GM21786 (cell line): ENCODE measurements around the gene PLCE1.

ENCODE experiments used
- ATAC-seq: cut with Tn5 transposase; IDR thresholded peaks from one replicate; pipeline ENCODE4 v1.9.1; 2021; ENCODE audit not compliant: unreplicated experiment

The PLCE1 gene

DNA sequence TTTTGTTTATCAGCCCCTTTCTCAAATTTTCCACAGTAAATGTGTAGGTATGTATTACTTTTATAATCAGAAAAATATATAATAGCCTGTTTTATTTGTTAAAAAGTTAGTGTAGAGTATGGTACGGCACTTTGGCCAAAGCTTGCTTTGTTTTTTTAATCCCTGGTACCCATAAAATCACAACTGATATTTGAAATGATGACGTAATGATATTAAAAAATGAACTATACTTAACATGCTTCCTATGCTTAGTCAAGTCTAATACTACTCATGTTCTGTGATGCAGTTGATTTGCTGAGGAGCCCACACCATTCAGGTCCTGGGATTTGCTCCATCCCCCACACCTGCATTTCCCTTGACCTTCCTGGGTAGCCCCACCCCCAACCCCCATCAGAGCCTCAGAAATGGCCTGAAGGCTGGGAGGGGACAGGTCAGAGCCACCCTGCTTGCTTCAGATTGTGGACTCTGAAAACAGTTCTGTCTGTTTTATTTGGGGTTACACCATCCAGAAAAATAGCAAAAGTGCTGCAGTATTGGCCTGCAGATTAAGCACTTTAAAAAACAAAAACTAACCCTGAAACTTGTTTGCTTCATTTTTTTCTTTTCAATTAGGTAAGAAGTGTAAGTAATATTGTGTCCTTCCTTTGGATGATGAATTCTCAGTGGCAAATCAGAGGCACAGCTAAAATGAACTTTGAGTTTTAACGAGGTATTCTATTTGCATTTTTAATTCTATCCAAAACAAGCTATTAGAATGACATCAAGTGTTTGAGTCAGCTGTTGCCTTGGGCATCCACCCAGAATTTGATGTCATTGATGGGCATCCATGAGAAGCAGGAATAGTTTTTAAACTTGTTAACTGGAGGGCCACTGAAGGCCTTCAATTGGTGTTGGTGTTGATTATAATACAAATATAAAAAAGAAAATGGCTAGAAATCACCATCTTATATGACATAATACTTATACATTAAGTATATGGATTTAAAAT is 23.3 kb downstream of the PLCE1 start:
- no peak for ATAC-seq

DNA sequence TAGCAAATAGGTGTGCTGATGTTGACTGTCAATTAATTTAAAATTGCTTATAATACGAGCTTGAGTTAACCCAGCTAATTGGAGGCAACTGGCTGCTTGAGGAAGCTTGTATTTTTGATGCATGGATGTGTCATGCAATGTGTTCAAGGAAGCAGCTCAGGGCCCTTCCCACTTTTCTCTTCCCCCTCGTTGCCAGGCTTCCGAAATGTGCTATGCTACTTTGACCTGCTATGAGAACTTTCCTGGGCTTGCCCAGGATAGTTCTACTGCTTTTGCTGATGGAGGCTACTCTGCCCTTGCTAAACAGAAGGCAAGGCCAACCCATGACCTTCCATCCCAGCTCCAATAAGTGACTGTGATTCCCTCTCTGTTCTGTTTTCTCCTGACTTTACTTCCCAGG is 24.4 kb downstream of the PLCE1 start:
- no peak for ATAC-seq

DNA sequence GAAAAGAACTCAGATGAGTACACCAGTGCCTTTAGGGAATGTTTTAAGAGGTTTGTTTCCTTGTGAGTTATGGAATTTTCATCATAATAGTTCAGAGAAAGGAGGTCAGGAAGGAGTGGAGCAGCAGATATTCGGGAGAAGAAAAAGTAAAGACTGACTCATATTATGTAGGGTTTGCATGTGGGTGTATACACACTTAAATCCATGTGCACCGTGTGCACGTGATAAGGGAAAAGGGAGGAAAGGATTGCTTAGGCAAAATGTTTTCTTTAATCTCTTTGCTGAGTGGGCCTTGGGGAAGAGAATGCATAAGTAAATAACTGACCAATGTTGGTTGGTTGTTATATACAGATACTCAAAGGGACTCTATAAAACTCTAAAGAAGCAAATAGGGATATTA is 30.2 kb downstream of the PLCE1 start:
- ATAC-seq = no peak

DNA sequence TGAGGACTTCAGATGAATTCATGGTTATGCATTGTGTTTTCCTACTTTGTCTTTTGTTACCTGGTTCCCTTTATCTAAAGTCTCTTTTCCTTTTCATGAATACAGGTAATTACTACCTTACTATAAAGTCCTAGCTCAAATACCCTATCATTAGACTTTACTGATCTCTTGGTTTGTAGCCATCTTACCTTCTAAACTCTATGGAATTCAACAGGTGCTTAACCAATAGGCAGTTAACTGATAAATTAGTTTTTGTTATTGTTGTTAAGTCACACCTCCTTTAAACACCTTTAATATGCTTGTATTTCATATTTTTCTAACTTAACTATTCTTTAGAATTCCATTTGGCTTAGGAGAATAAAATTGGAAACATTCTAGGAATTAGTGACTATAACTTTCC is 30.7 kb downstream of the PLCE1 start:
- no peak for ATAC-seq

DNA sequence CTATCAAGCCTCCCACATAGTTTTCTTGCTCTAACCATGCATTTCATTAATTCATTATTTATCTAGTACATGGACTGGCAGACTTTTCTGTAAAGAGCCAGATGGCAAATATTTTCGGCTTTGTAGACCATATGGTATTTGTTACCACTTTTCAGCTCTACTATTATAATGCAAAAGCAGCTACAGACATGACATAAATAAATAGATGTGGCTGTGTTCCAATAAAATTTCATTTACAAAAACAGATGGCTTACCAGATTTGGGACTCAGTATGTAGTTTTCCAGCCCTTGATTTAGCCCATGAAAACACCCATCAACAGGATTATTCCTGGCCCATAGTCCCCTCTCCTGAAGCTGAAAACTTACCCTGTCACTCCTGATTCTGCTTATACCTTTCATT is 32.1 kb downstream of the PLCE1 start:
- ATAC-seq = no peak

DNA sequence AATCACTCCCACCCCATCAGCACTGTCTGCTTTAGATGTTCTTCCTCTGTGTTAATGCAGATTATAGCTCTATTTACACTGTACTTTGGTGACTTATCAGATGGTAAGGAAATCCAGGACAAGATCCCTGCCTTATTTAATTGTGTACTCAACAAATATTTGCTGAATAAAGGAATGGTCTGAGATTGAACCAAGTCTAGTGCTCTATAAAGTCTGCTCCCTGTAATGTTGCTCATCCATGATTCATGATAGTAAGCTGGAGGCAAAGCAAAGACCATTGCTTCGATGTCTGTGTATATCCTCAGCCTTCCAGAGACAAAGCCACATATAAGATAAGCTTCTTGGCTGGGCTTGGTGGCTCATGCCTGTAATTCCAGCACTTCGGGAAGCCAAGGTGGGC is 33.5 kb downstream of the PLCE1 start:
- ATAC-seq = no peak

DNA sequence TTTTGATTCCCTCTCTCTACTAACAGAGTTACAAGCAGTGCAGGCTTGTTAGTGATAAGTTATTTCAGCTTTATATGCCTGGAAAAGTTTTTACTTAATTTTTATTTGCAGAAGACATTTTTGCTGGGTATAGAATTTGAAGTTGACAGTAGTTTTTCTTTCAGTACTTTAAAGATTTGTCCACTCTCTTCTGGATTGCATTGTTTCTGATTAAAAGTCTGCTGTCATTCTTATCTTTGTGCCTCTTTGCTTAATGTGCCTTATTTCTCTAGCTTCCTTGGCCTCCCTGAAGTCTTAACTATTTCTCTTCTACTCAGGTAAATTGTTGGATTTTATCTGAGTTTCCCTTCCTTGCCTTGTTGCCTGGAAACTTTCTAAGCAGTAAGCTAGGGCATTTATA is 36.2 kb downstream of the PLCE1 start:
- ATAC-seq = no peak

DNA sequence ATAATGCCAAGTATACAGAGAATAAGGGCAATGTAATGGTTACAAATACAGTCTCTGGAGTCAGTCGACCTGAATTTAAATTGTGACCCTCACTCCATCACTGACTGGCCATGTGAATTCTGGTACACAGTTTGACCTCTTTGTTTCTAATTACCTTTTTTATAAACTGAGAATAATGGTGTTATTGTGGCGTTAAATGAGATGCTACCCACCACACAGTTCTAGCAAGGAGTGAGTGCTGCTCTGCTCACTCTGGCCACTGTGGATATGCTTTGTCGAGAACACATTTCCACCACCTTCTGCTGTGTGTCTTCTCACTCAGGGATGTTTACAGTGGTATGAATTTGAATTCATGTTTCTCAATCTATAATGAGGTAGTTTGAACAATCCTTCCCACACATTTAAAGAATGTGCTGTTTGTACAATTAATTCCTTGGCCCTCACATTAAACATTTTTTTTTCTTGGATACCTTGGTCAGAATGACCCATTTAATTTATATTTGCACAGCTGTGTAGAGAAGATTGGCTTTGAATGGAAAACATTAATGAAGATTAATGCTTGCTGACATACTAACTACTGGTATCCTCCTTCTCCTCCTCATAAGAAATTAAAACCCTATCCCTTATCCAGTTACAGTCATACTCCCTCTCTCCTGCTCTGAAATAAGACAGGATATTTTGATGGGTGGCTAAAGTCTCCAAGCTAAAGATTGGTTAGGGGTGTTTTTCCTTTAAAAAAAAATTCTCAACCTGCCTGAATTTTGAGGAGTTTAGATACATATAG is 42.4 kb downstream of the PLCE1 start:
- no peak for ATAC-seq

DNA sequence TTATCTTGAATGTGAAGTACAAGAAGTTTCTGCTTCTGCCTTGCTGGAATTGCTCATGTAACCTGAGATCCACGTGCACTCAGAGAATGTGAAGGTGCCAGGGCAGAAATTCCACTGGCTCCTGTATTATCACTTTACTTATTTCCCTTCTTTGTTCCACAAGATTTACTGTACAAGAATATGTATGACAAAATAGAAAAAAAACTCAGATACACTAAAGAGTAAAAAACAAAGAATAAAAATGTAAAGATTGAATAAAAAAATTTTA is 43.0 kb downstream of the PLCE1 start:
- no peak for ATAC-seq

DNA sequence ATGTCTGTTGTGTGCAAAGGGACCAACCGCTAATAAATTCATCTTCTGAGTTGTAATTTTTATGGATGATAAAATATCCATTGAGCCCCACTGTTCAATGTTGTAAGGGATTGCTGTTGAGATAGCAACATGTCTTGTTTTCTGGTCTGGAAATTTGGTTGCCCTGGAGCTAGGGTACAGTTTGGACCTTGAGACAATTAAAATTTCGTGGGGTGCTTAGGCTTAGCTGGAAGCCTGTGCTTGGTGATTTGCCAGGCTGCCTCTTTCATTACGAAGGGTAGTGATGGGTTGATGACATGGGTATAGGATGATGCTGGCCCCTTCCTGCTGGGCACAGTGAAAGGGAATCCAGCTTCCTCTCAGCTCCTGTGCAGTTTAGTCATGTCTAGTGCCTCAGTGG is 43.6 kb downstream of the PLCE1 start:
- no peak for ATAC-seq

DNA sequence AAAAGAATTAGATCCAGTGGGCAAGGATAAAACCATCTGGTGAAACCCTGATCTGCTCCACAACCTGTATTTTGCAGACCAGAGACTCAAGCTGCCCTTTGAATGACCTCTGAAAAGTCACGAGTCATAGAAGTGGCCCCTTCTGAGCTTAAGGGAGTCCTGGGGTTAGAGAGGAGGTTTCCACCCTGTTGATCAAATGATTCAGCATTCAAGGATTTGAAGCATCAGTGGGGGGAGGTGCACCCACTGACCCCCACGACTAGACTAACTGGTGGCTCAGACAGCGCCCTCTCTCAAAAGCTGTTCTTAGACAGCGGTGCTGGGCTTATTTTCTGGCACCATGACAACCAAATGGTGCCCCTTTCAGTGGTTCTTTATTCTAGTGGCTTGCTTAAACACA is 44.3 kb downstream of the PLCE1 start:
- no peak for ATAC-seq

DNA sequence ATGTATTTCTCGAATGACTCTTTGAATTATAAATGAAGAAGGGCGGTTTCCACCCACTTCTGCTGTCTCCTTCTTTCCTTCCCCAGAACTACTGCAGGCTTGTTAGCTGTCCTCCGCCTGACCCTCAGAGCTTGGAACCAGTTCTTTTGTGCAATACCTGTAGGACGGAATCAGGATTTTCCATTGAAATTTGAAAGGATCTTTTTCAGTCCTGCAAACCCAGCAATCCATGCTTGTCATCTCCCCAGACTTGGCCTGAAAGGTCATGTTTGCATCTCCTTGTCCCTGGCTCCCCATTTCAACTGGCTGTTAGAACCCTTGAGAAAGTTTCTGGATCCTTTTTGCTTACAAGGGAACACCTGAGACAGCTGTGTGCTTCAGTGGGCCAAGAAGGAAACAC is 47.5 kb downstream of the PLCE1 start:
- no peak for ATAC-seq

DNA sequence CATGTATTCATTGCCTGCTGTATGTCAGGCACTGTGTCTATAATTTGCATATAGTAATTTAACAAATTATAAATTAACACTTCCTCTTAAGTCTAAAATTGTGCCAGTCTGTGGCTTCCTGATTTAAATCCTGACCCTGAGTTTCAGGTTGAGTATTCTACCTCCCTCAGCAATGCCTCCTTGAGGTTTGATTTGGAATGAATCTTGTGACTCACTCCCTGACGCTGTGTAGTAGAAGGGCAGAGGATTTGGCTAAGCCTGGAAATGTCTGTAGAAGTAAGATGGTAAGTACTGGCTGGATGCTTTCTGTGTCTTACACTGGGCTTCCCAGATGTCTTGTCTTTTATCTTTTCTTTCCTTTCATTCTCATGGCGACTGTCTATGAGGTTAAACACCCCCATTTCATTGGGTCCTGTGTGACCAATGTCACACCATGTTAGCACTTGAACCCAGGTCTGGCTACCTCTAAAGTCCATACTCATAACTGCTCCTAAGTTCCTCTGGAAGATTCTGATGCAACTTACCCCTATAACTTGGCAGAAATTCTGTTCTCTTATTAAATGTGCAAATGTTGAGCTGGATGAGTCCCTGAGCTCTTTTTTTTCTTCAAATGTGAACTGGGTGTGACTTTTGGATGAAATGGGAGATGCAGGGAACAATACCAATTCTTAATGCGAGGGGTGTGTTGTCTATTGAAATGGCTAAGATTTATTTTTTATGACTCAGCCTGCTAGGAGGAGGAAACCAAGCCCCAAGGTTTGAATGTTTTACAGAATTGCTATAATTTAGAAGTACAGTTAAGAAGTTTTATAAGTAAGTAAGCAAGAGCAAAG is 48.5 kb downstream of the PLCE1 start:
- no peak for ATAC-seq

DNA sequence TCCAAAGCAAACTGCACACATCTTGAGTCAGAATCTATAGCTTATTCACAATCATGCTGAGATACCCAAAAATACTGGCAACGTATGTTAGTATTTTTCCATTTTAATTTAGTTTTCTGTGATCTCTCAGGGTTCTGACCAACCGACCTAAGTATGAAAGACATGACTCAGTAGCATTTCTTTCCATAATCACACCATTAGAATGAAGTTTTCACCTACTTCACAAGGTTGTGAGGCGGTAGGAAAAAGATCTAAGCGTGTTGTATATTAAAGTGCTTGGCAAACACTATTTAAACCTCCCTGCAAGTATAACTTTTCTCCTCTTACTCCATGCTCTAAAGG is 49.1 kb downstream of the PLCE1 start:
- ATAC-seq = no peak
